IMR-90 (cell line): ENCODE measurements around the gene TIPRL. TPM values are rescaled to one million over a fixed set of nuclear protein-coding genes. Genes with fewer than 3 reads are reported as not detected.

Experiments
- ATAC-seq: fragments of 200-7000 bp; cut with Tn5 transposase; 2 replicates; pipeline ENCODE4 v1.9.1; 2020; ENCODE audit warnings: low read depth, mild to moderate bottlenecking, moderate library complexity
- BruUV-seq: library from RNA; stranded (reverse); fragments of 400-500 nt; replicated peaks from 2 replicates; lab custom pipeline; 2021; lab: Mats Ljungman, UMichigan
- CTCF ChIA-PET: fragments of 300-600 bp; formaldehyde crosslinking; extraction: SDS; loops from one replicate; lab custom pipeline; 2021; ENCODE audit warnings: antibody characterized with exemption; lab: Yijun Ruan, JAX
- POLR2A ChIA-PET: fragments of 300-600 bp; sonication (Branson Sonifier 250); formaldehyde crosslinking; loops from one replicate; lab custom pipeline; 2022; ENCODE audit warnings: antibody characterized with exemption; ENCODE audit not compliant: unreplicated experiment; lab: Charles Lee
- DNase-seq: peaks from one replicate; pipeline ENCODE4 v3.0.0; 2013
- H2AFZ ChIP-seq: replicated peaks from 2 replicates; pipeline ENCODE3; 2013; ENCODE audit warnings: low read length, mild to moderate bottlenecking; ENCODE audit not compliant: poor library complexity
- H2AK5ac ChIP-seq: 2 replicates; pipeline ENCODE4 v1.6.1; 2013; ENCODE audit warnings: low read depth, low read length, inconsistent platforms
- H2AK9ac ChIP-seq: replicated peaks from 2 replicates; pipeline ENCODE3; 2013; ENCODE audit warnings: mild to moderate bottlenecking, low read depth, low read length, moderate library complexity; ENCODE audit not compliant: poor library complexity
- H2BK120ac ChIP-seq: 2 replicates; pipeline ENCODE4 v1.6.1; 2013; ENCODE audit warnings: low read depth, low read length, inconsistent platforms
- H2BK15ac ChIP-seq: 3 replicates; pipeline ENCODE4 v1.6.1; 2013; ENCODE audit warnings: low read depth, low read length, inconsistent platforms
- H2BK20ac ChIP-seq: 2 replicates; pipeline ENCODE4 v1.6.1; 2013; ENCODE audit warnings: low read depth, mild to moderate bottlenecking, inconsistent platforms, low read length, moderate library complexity
- H2BK5ac ChIP-seq: 2 replicates; pipeline ENCODE4 v1.6.1; 2013; ENCODE audit warnings: mild to moderate bottlenecking, low read depth, low read length, inconsistent platforms; ENCODE audit not compliant: poor library complexity, severe bottlenecking
- H3K14ac ChIP-seq: replicated peaks from 2 replicates; pipeline ENCODE4 v1.6.1; 2013; ENCODE audit warnings: low read depth, low read length, inconsistent platforms
- H3K18ac ChIP-seq: 2 replicates; pipeline ENCODE4 v1.6.1; 2013; ENCODE audit warnings: low read depth, low read length, control low read depth
- H3K23ac ChIP-seq: 2 replicates; pipeline ENCODE4 v1.6.1; 2013; ENCODE audit warnings: low read depth, low read length, inconsistent platforms
- H3K27ac ChIP-seq: 2 replicates; pipeline ENCODE4 v1.5.1; 2013; ENCODE audit warnings: mild to moderate bottlenecking, control low read depth, low read length; ENCODE audit not compliant: insufficient read depth
- H3K27me3 ChIP-seq: 2 replicates; pipeline ENCODE4 v1.6.1; 2013; ENCODE audit warnings: low read length; ENCODE audit not compliant: control insufficient read depth, insufficient read depth
- H3K36me3 ChIP-seq: 2 replicates; pipeline ENCODE4 v1.6.1; 2013; ENCODE audit warnings: low read length, mixed read lengths; ENCODE audit not compliant: control insufficient read depth, insufficient read depth
- H3K4ac ChIP-seq: 2 replicates; pipeline ENCODE4 v1.6.1; 2013; ENCODE audit warnings: low read depth, low read length, inconsistent platforms
- H3K4me1 ChIP-seq: 2 replicates; pipeline ENCODE4 v1.6.1; 2013; ENCODE audit warnings: low read length, mixed read lengths; ENCODE audit not compliant: control insufficient read depth, insufficient read depth
- H3K4me2 ChIP-seq: 2 replicates; pipeline ENCODE4 v1.6.1; 2013; ENCODE audit warnings: low read depth, mild to moderate bottlenecking, control low read depth, low read length, moderate library complexity
- H3K4me3 ChIP-seq: 2 replicates; pipeline ENCODE4 v1.5.1; 2013; ENCODE audit warnings: low read depth, mild to moderate bottlenecking, control low read depth, low read length, moderate library complexity; ENCODE audit not compliant: insufficient read depth
- H3K56ac ChIP-seq: 2 replicates; pipeline ENCODE4 v1.6.1; 2013; ENCODE audit warnings: low read length, inconsistent platforms; ENCODE audit not compliant: insufficient read depth; ENCODE audit errors: extremely low read depth
- H3K79me1 ChIP-seq, 2 experiments: 2 replicates each; pipeline ENCODE4 v1.6.1; 2013; ENCODE audit warnings: low read length in 2 of 2, inconsistent platforms in 1 of 2, low read depth in 1 of 2
- H3K9ac ChIP-seq: 2 replicates; pipeline ENCODE4 v1.6.1; 2013; ENCODE audit warnings: low read depth, low read length, control low read depth
- H3K9me1 ChIP-seq: 2 replicates; pipeline ENCODE4 v1.6.1; 2013; ENCODE audit warnings: low read length, inconsistent platforms; ENCODE audit not compliant: insufficient read depth
- H3K9me3 ChIP-seq: 2 replicates; pipeline ENCODE4 v1.6.1; 2013; ENCODE audit warnings: low read length; ENCODE audit not compliant: control insufficient read depth, insufficient read depth
- H4K20me1 ChIP-seq: 2 replicates; pipeline ENCODE4 v1.6.1; 2013; ENCODE audit warnings: low read length, inconsistent platforms; ENCODE audit not compliant: insufficient read depth
- H4K5ac ChIP-seq: 2 replicates; pipeline ENCODE4 v1.6.1; 2013; ENCODE audit warnings: mild to moderate bottlenecking, low read depth, low read length, control low read depth
- H4K8ac ChIP-seq, 2 experiments: 2 replicates each; pipeline ENCODE4 v1.6.1; 2013; ENCODE audit warnings: low read depth in 2 of 2, low read length in 2 of 2, control low read depth in 1 of 2, inconsistent platforms in 1 of 2
- H4K91ac ChIP-seq: 2 replicates; pipeline ENCODE4 v1.6.1; 2013; ENCODE audit warnings: low read depth, low read length, inconsistent platforms; ENCODE audit not compliant: insufficient read depth
- BHLHE40 ChIP-seq: fragments of 150-350 bp; IDR thresholded peaks from 2 replicates; pipeline ENCODE4 v1.6.1; 2016; ENCODE audit warnings: mild to moderate bottlenecking, low read depth, low read length
- CEBPB ChIP-seq: IDR thresholded peaks from 2 replicates; pipeline ENCODE4 v1.6.1; 2012; ENCODE audit warnings: low read depth, low read length, improper control_type of control experiment
- FOS ChIP-seq: fragments of 150-350 bp; IDR thresholded peaks from 2 replicates; pipeline ENCODE4 v1.6.1; 2016; ENCODE audit warnings: low read depth, low read length
- MAFK ChIP-seq: IDR thresholded peaks from 2 replicates; pipeline ENCODE4 v1.6.1; 2012; ENCODE audit warnings: low read depth, low read length, improper control_type of control experiment
- MXI1 ChIP-seq: IDR thresholded peaks from 2 replicates; pipeline ENCODE4 v1.6.1; 2012; ENCODE audit warnings: low read depth, mild to moderate bottlenecking, low read length, moderate library complexity, borderline replicate concordance
- NFE2L2 ChIP-seq: fragments of 150-350 bp; IDR thresholded peaks from 2 replicates; pipeline ENCODE4 v1.6.1; 2016; ENCODE audit warnings: low read depth, mild to moderate bottlenecking, low read length
- POLR2A ChIP-seq: IDR thresholded peaks from 2 replicates; pipeline ENCODE4 v1.6.1; 2012; ENCODE audit warnings: mild to moderate bottlenecking, low read depth, low read length
- RAD21 ChIP-seq: IDR thresholded peaks from 2 replicates; pipeline ENCODE4 v1.6.1; 2012; ENCODE audit warnings: low read length, improper control_type of control experiment
- RCOR1 ChIP-seq: IDR thresholded peaks from 2 replicates; pipeline ENCODE4 v1.6.1; 2012; ENCODE audit warnings: mild to moderate bottlenecking, low read length, improper control_type of control experiment; ENCODE audit not compliant: insufficient replicate concordance
- RFX5 ChIP-seq: IDR thresholded peaks from 2 replicates; pipeline ENCODE4 v1.8.0; 2012; ENCODE audit warnings: low read depth, mild to moderate bottlenecking, low read length, moderate library complexity
- SMC3 ChIP-seq: fragments of 150-350 bp; IDR thresholded peaks from 2 replicates; pipeline ENCODE4 v1.6.1; 2016; ENCODE audit warnings: low read depth, mild to moderate bottlenecking, antibody characterized with exemption, low read length, moderate library complexity
- WGBS, 2 experiments: methylation state at CpG; one replicate each; pipeline versions ENCODE4 v1.1.5 to v1.1.7; 2013; ENCODE audit warnings: missing lambda C conversion rate in 2 of 2; ENCODE audit not compliant: insufficient read length in 1 of 2; ENCODE audit errors: extremely low coverage in 2 of 2; 5-methylcytosine and 5-hydroxymethylcytosine counted together
- dilution Hi-C: fragments of 300-500 bp; cut with HindIII; formaldehyde crosslinking; loops from one replicate; pipeline ENCODE4 v1.14.3; 2018; ENCODE audit warnings: low sequenced_read_pairs; ENCODE audit not compliant: unreplicated experiment
- in situ Hi-C: fragments of 300-500 bp; cut with MboI; formaldehyde crosslinking; loops from 3 replicates; pipeline ENCODE4 v1.14.3; 2019; ENCODE audit warnings: low sequenced_read_pairs, inconsistent platforms, mixed read lengths
- intact Hi-C: fragments of 100-400 bp; cut with micrococcal nuclease; formaldehyde crosslinking; loops from 2 replicates; pipeline ENCODE4 v1.10.0; 2022
- polyA plus RNA-seq, 3 experiments: library from polyadenylated mRNA; depleted of rRNA; stranded (reverse); fragments of >200 nt; gene quantifications; 2 replicates each; pipeline ENCODE4 v1.2.3, GENCODE V29; 2012; ENCODE audit warnings: low replicate concordance in 1 of 3
- total RNA-seq: library from RNA; depleted of rRNA; stranded (reverse); fragments of >200 nt; gene quantifications from 2 replicates; pipeline ENCODE4 v1.2.3, GENCODE V29; 2012
- TF ChIP-seq, protein P1 (sequence below): fragments of 150-350 bp; IDR thresholded peaks from 2 replicates; pipeline ENCODE4 v1.6.1; 2016; ENCODE audit warnings: low read depth, mild to moderate bottlenecking, low read length, moderate library complexity, borderline replicate concordance
- TF ChIP-seq, protein P2 (sequence below): conservative IDR thresholded peaks from 2 replicates; pipeline ENCODE4 v1.5.1; 2012; ENCODE audit warnings: mild to moderate bottlenecking, low read depth, low read length, improper control_type of control experiment
- TF ChIP-seq, protein P3 (sequence below): fragments of 150-350 bp; IDR thresholded peaks from 2 replicates; pipeline ENCODE4 v1.6.1; 2017; ENCODE audit warnings: mild to moderate bottlenecking, antibody characterized with exemption, low read length, low read depth

TIPRL gene
- total and polyA plus RNA-seq, 2 of the 4 experiments (the other 2 are of a cell fraction) = 15.4 to 23.8 TPM

DNA sequence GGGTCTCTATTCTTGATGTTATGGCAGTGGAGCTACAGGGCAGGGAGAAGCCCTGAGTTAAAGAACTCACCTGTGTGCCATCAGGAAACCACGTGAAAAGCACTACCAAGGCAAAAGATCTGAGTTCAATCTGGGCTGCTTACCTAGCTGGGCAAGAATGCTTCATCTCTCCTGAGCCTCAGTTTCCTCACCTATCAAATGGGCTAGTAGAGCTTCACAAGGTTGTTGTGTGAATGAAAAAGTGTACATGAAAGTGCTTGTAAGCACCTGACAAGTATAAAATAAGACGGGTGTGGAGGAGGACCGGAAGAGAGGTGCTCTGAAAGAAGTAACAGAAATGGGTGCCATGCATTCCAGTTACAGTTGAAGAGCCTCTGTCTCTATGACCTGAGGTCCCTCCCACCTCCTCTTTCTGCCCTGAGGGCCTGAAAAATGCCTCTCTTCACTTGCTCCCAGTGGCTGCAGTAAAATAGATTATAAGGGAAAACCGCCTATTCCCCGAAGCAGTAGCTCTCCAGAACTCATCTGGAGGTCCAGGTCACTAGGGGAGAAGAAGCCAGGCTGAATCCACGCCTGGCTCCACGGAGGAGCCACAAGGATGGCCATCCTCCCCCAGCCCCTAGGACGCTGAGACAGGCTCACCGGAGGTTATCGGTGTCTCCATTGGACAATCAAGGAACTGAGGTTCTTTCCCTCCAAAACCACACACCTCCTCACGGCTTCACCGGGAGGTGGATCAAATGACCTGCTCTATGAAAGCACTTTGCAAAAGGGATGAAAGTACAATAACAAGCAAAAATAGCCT is 43.4 kb upstream of the TIPRL start:
- no peak for ATAC-seq
- TF ChIP-seq BHLHE40 (no peak), MAFK (no peak), RCOR1 (no peak), NFE2L2 (no peak), RFX5 (no peak), MXI1 (no peak), SMC3 (no peak), RAD21 (no peak), FOS (no peak), CEBPB (no peak), POLR2A (no peak)
- TF ChIP-seq, protein P1, sequence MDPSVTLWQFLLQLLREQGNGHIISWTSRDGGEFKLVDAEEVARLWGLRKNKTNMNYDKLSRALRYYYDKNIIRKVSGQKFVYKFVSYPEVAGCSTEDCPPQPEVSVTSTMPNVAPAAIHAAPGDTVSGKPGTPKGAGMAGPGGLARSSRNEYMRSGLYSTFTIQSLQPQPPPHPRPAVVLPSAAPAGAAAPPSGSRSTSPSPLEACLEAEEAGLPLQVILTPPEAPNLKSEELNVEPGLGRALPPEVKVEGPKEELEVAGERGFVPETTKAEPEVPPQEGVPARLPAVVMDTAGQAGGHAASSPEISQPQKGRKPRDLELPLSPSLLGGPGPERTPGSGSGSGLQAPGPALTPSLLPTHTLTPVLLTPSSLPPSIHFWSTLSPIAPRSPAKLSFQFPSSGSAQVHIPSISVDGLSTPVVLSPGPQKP = no peak
- TF ChIP-seq, protein P2, sequence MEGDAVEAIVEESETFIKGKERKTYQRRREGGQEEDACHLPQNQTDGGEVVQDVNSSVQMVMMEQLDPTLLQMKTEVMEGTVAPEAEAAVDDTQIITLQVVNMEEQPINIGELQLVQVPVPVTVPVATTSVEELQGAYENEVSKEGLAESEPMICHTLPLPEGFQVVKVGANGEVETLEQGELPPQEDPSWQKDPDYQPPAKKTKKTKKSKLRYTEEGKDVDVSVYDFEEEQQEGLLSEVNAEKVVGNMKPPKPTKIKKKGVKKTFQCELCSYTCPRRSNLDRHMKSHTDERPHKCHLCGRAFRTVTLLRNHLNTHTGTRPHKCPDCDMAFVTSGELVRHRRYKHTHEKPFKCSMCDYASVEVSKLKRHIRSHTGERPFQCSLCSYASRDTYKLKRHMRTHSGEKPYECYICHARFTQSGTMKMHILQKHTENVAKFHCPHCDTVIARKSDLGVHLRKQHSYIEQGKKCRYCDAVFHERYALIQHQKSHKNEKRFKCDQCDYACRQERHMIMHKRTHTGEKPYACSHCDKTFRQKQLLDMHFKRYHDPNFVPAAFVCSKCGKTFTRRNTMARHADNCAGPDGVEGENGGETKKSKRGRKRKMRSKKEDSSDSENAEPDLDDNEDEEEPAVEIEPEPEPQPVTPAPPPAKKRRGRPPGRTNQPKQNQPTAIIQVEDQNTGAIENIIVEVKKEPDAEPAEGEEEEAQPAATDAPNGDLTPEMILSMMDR = no peak
- TF ChIP-seq, protein P3, sequence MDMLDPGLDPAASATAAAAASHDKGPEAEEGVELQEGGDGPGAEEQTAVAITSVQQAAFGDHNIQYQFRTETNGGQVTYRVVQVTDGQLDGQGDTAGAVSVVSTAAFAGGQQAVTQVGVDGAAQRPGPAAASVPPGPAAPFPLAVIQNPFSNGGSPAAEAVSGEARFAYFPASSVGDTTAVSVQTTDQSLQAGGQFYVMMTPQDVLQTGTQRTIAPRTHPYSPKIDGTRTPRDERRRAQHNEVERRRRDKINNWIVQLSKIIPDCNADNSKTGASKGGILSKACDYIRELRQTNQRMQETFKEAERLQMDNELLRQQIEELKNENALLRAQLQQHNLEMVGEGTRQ = no peak

More for the DNA sequence above, 43.4 kb upstream of the TIPRL start:
- WGBS, 2 experiments = no CpG with 5 or more reads among the region's 12 CpGs
- Histone ChIP-seq H3K56ac (no peak overlapping the region; the same call in 1 of the 2 replicates), H3K9me1 (no peaks in the 10 kb centered on the region), H3K79me1 (peaks cover 19 to 30% of the 10 kb centered on the region in 2 experiments), H3K4ac (0 out of 2 replicates have a peak overlapping the region, but pooled peaks have one; percentile 36), H3K27me3 (no peaks in the 10 kb centered on the region), H2BK120ac (no peak overlapping the region; the same call in 1 of the 2 replicates), H2BK15ac (no peak overlapping the region), H2AFZ (peak overlapping the region; percentile 92), H3K4me3 (peak overlapping the region; percentile 68), H2AK9ac (peak overlapping the region; percentile 18), H3K9ac (peak overlapping the region; percentile 70; the same call in 1 of the 2 replicates), H4K20me1 (no peaks in the 10 kb centered on the region), H3K4me2 (peak overlapping the region; percentile 73), H3K27ac (no peak overlapping the region), H3K9me3 (no peaks in the 10 kb centered on the region), H3K23ac (peak overlapping the region; percentile 84), H3K36me3 (no peaks in the 10 kb centered on the region; the same call in 1 of the 2 replicates), H4K91ac (no peak overlapping the region), H2BK20ac (no peak overlapping the region), H2AK5ac (no peak overlapping the region; the same call in 1 of the 2 replicates), H3K14ac (no peak overlapping the region), H4K5ac (no peak overlapping the region), H4K8ac (no peak overlapping the region; a peak in 1 of 4 replicates), H3K4me1 (peaks cover 3% of the 10 kb centered on the region; the same call in 1 of the 2 replicates), H3K18ac (no peak overlapping the region), H2BK5ac (no peak overlapping the region)
- in situ Hi-C loops = loop anchor here (25.0 kb wide), 1 partner anchor 977 kb away; the partner anchor contains the start of gene ATP1B1
- dilution Hi-C loops = no loop called here
- no TSS peak for BruUV-seq
- no peak for DNase-seq
- ChIA-PET CTCF (interaction anchor here (1.8 kb wide), 1 partner anchor 10 kb away, joined by 7 read pairs; no protein-coding TSS in a partner anchor), POLR2A (no interaction called here)
- intact Hi-C loops = loop anchor here (5.0 kb wide), 1 partner anchor 53 kb away; no protein-coding TSS in a partner anchor
